ACHN (cell line): ENCODE results near the gene TRPV4.

Source experiments
- DNase-seq: peaks from one replicate; pipeline ENCODE4 v3.0.0-alpha.2; 2015
- in situ Hi-C: cut with HindIII; loops from 2 replicates; pipeline ENCODE4 v1.10.0; 2017; ENCODE audit warnings: low sequenced_read_pairs, low pct_ligation_motif_present, low pct_unique_long_range_greater_than_20kb

TRPV4 gene

DNA sequence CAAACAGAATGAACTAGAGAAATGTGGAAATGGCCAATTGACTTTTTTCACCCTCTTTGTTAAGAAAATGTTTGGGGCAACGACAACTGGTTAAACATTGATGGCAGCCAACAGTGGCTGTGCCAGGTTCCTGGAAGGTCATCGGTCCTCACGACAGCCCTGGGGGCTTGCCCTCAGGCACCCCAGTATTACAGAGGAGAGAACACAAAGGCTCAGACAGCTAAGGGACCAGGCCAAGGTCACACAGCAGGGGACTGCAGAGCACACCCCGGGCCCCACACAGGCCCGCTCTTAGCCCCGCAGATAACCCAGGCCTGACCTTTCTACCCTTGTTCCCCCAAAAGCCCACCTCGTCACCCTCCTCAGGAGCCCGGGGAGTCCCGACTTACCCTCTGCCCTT is 1.3 kb downstream of the TRPV4 start:
- DNase-seq, result no peak
- in situ Hi-C loops, result no loop called here

- no peak for DNase-seq
- in situ Hi-C loops, result no loop called here
These were observed 1.8 kb downstream of the TRPV4 start for GRCh38 chr12:109831365-109831764.

GRCh38 chr12:109830718-109831117 is 2.5 kb downstream of the TRPV4 start:
- no peak for DNase-seq
- in situ Hi-C loops, result no loop called here

GRCh38 chr12:109830267-109830666 is 2.9 kb downstream of the TRPV4 start:
- in situ Hi-C loops, result no loop called here
- DNase-seq, result peak; percentile 35

- no peak for DNase-seq
- in situ Hi-C loops, result no loop called here
These were observed 3.5 kb downstream of the TRPV4 start for GRCh38 chr12:109829667-109830066.

GRCh38 chr12:109828754-109829511 is 4.3 kb downstream of the TRPV4 start:
- in situ Hi-C loops, result no loop called here
- DNase-seq, result no peak

DNA sequence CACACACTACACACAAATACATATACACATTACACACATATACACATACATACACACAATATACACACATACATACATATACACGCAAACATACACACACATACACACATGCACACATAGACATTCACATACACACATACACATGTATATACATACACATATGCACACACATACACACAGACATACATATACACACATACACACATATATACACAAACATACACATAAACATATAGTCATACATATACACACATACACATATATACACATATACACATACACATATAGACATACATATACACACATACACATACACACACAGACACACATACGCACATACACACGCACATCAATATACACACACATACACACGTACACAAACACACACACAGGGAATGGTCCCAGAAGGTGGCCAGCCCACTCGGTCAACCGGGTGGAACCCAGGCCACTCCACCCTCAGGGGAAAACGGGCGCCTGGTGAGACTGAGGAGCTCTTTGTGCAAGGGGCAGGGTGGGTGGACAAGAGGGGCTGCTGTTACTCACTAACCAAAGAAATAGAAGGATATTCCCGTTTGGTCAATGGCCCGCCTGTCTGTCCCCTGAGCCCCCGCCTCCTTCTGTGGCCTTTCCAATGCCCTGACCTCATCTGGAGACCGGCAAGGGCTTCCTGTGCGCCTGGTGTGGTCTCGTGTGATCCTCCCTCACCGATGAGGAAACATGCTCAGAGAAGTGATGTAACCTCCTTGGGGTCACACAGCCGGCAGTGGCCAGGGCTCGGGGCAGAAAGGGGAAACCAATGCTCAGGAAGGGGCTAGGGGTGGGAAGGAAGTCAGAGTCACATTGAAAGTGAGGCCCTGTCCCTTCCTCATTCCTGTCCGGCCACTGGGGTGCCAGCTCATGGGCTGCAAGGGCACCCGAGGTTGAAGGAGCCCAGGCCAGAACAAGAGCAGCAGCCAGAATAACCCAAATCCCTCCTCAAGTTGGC is 5.3 kb downstream of the TRPV4 start:
- DNase-seq, result no peak
- in situ Hi-C loops, result no loop called here

DNA sequence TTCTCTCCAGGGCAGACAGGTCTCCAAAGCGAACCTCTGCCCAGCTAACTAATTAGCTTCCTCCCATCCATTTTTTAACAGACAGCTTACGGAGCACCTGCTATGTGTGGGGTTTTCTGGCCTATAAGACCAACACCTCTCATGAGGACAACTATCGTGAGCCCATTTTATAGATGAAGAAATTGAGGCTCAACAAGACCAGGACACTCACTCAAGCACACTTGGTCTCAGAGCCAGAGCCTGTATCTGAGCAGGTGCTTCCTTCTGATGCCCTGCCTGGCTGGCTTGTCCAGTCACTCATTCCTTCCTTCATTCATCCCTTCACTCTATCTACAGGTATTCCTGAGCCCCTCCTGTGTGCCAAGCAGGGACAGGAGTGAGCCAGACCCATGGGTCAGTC is 6.1 kb downstream of the TRPV4 start:
- in situ Hi-C loops, result no loop called here
- no peak for DNase-seq

GRCh38 chr12:109824731-109825130 is 8.5 kb downstream of the TRPV4 start:
- in situ Hi-C loops, result no loop called here
- DNase-seq, result no peak

DNA sequence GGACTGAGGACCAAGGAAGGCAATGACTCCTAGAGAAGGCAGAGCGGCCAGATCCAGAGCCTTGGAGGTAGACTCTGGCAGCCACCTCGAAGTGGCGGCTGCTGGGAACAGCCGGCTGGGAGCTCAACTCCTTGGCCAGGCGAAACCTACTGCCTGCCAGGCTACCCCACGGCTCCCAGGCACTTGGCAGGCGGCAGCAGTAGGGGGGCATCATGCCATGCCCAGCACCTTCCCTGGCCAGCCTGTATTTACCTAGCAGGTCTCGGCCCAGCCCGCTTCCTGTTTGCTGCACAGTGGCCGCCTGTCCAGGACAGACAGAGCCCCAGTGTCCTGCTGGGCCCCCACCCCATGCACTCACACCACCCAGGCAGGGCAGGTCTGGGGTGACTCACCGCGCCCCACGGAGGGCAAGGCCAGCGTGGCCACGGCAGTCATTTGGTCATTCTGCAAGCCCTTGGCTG is 10.2 kb downstream of the TRPV4 start:
- DNase-seq, result peak; percentile 23
- in situ Hi-C loops, result no loop called here

DNA sequence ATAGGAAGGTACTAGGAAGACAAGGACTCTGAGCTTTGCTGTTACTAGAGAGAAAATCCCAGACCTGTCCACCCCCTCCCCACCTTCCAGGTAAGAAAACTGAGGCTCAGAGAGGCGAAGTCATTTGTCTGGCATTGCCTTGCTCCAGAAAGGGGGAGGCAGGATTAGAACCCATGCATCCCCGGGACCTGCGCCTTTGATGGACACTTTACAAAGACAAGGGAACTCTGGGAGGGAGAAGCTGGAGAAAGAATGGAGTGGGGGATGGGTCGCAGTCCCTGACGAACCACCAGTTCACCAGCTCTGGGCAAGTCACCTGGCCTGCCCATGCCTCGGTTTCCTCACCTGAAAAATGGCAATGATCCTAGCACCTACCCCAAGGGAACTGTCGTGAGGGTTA is 10.8 kb downstream of the TRPV4 start:
- in situ Hi-C loops, result no loop called here
- no peak for DNase-seq

- no peak for DNase-seq
- in situ Hi-C loops, result no loop called here
These were observed 11.2 kb downstream of the TRPV4 start for GRCh38 chr12:109821968-109822367.

DNA sequence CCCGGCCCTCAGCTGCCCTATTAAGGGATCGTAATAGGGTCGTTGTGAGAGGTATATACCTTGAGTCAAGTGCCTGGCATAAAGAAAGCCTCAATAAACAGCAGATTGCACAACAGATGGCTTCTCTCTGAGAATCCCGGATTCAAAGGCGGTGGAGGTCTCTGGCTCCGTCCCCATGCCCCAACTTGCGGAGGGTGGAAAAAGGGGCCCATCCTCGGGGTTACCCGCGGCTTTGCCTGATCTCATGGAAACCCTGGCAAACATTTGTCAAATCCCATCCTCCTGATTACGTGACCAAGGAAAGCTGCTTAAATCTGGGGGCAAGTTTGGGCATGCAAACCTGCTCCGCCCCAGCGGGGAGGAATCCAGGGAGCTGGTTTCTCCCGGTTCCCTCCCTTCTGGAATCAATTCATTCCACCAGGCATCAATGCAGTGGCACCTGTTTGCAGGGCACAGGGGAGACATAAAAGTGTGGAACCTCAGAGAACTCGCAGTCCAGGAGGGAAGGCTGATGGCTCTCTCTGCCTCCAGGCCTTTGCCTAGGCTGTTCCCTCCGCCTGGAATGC is 12.3 kb downstream of the TRPV4 start:
- DNase-seq, result no peak
- in situ Hi-C loops, result no loop called here

DNA sequence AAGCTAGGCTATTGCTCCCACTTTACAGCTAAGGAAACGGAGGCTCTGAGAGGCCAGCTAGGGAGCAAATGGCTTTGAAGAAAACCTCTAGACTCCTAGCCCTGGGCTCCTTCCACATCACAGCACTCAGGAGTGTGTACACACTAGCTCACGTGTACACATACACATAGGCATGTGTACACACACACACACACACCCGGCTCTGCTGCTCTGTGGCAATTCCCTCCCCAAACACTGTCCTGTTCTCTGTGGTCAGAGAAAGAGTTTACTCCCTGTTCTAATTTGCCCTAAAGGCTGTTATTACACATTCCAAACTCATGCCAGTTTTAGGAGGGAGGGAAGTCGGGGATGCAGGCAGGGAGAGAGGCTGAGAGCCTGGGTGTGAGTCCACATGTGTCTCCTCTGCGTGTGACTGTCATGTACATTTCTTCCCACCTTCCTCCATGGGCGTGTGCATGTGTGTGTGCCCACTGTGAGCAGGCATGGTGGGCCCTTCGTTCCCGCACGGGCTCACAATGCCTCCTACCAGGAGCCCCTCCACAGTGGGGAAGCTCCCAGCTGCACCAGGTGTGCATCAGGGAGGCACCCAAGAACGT is 14.2 kb downstream of the TRPV4 start:
- DNase-seq, result no peak
- in situ Hi-C loops, result no loop called here

- in situ Hi-C loops, result no loop called here
- DNase-seq, result no peak
These were observed 14.9 kb downstream of the TRPV4 start for GRCh38 chr12:109818253-109818652.

DNA sequence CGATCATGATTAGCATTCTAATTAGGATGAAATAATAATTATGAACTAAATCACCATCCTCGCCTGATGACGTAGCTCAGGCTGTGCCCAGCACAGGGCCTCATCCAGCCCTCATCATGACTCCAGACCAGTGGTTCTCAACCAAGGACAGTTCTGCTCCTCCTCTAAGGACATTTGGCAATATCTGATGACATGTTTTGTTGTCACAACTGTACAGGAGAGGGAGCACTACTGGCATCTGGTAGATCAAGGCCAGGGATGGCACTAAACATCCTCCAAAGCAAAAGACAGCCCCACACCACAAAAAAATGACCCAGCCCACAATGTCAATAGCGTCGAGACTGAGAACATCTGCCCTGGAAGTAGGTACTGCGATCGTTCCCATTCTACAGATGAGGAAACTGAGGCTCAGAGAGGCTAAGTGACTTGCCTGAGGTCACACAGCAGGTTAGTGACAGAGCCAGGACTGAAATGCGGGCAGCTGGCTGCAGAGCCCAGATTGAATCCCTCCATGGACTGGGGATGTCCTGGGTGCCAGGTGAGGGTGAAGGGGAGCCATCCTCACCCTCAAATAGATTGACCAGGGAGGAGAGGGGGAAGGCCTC is 15.5 kb downstream of the TRPV4 start:
- in situ Hi-C loops, result no loop called here
- DNase-seq, result no peak

DNA sequence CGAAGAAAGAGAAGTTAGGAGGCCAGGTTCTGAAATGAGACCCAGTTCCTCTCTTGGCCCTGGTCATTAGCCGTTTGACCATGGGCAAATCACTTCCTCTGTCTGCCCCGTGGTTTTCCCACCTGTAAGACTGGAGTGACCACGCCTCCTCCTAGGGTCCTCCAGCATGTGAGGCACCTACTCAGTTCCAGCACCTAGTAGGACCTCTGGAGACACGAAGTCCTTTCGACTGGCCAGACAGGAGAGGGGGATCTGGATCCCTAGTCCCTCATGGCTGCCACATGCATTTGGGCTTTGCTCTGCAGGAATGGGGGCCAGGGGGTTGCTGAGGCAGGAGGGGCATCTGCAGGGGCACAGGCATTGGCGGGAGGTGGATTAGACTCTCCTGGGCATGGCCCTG is 16.3 kb downstream of the TRPV4 start:
- DNase-seq, result no peak
- in situ Hi-C loops, result no loop called here

GRCh38 chr12:109815757-109816617 is 17.2 kb downstream of the TRPV4 start:
- no peak for DNase-seq
- in situ Hi-C loops, result no loop called here
